Measurements from ENCODE around the gene GPR39.

- no peak for TF ChIP-seq ZFX (IDR thresholded peaks at IDR 0.05)
- TF ChIP-seq CTCF (conservative IDR thresholded peaks at IDR 0.05) = no peak
Measured at GRCh38 chr2:132652474-132652873, 235.9 kb downstream of the GPR39 start.

Data from C4-2B (cell line).